ENCODE measurements around the gene CCL19.
"Not testable (repeated sequence)": the region's sequence is repeated elsewhere in the genome, so short reads cannot be mapped to it uniquely, and the experiment has no call there.

CCL19 gene

GRCh38 chr9:34690983-34691935, at the start of gene CCL19:
CCL19 (minus strand) TSS chr9:34691276; CDS start chr9:34691139, 137 bp downstream.
- DNase-seq = peak in 1 of 2 donors; percentile 66

DNA sequence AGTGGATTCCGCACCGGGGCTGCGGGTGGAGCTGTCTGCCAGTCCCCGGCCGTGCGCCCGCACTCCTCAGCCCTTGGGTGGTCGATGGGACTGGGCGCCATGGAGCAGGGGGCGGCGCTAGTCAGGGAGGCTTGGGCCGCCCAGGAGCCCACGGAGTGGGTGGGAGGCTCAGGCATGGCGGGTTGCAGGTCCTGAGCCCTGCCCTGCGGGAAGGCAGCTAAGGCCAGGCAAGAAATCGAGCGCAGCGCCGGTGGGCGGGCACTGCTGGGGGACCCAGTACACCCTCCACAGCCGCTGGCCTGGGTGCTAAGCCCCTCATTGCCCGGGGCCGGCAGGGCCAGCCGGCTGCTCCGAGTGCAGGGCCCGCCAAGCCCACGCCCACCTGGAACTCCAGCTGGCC, 49.1 kb upstream of the CCL19 start:
- not testable (repeated sequence) for DNase-seq

DNA sequence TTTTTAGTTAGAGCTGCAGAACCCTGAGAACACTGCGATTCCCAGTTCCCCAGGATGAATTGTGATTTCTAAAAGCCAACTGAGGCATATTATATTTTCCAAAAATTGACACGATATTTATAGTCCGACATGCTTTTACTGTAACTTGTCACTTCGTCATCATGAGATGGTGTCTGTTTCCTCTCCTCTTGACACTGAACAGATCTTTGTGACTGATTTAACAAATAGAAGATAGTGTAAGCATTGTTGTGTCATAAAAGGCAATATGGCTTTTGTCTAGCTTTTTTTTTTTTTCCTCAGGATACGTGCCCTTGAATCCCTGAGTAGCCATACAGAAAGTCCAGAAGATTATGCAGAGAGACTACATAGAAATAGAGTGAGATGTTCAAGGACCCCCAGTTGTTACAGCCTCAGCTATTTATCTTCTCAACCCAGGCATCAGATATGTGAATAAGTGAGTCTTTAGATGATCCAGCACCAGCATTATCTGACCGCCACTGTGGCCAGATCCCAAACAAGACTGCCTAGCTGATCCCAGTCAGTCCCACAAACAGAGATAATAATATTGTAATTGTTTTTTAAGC, 46.7 kb upstream of the CCL19 start:
- DNase-seq = no peak

DNA sequence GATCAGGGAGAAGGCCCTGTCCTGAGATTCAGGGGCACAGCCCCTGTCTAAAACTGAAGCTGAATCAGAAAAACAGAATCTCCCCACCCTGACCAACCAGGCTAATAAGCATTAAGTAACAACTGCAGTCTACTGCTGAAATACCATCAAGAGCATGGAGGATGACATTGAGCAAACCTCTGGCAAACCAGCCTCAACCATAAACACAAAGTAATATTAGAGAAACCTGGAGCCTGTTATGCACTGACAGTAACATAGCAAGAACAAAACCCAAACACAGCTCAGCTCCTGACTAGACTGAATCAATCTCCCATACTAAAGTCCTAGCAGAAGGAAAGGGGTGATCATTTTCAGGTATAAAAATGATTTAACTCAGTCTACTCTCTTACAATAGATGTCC, 43.6 kb upstream of the CCL19 start:
- no peak for DNase-seq

DNA sequence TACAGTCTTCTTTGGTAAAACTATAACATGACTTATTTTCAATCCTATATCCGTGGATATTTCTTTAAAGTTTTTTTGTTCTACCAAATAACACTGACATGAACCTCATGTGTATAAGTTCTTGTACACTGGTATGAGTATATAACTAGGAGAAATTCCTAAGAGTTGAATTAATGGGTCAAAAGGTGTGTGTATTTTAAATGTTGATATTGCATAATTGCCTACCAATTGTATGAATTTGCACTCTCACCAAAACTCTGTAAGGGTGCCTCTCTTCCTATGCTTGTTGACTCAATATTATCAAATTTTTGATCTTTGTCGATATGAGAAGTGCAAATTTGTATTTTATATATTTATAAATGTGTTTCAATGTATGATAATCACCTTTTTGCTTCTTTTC, 41.8 kb upstream of the CCL19 start:
- DNase-seq = no peak

DNA sequence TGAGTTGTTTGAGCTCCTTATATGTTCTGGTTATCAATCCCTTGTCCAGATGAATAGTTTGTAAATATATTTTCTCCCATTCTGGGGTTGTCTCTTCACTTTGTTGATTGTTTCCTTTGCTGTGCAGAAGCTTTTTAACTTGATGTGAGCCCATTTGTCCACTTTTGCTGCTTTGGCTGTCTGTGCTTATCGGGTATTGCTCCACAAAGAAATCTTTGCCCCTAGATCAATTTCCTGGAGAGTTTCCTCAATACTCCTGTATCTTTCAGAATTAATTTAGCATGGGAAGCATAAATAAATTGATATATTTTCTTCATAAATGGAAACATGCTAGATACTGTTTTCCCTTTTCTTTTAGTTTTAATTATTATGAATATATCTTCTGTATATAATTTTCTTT, 41.4 kb upstream of the CCL19 start:
- DNase-seq = no peak

DNA sequence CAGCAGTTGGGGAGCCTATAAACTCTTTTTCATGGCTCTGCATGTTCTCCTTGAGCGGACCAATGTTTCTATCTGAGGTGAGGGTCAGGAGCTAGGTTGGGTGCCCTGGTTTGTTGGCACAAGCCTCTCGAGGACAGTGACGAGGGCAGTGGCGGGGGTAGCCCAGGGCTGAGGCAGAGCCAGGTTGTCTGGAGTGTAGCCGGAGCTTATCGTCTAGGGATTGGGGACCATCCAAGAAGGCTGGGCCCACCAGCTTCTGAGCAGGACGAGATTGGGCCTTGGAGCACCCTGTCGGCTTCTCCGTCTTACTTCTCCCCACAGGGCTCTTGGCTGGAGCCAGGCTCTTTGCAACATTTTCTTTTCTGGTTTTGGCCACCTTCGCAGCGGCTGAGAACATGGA, 32.1 kb upstream of the CCL19 start:
- no peak for DNase-seq

DNA sequence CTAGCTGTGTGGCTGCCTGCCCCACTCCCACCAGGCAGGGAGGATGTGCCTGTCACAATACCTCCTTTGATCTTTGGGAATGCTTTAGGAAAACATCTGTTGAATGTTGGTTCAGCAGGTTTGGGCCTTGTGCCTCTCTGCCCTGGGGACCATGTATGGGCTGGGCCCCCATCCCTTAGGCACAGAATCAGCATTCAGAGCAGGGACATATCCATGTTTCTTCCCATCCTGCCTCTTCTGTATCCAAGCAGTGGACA, 28.6 kb upstream of the CCL19 start:
- not testable (repeated sequence) for DNase-seq

DNA sequence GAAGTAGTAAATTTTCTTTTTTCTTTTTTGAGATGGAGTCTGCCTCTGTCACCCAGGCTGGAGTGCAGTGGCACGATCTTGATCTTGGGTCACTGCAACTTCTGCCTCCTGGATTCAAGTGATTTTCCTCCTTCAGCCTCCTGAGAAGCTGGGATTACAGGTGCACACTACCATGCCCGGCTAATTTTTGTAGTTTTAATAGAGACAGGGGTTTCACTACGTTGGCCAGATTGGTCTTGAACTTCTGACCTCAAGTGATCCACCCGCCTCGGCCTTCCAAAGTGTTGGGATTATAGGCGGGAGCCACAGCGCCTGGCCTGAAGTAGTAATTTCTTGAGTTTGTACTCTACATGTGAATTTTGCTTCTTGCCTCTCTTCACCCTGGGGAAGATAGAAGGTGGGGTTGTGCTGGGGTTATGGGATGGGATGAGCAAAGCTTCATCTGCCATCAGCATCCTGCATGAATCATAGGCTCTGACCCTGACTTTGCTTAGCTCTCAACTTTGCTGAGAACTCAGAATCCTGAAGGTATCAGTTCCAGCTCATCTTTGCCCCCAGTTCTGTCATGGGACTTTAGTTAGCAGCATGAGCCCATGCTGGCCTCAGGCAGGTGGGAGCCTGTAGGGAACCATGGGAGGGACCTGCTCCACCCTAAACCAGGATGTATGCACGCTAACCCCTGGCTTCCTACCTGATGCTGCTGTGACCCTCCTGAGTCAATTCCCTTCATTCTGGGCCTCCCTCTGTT, 28.1 kb upstream of the CCL19 start:
- DNase-seq = no peak

DNA sequence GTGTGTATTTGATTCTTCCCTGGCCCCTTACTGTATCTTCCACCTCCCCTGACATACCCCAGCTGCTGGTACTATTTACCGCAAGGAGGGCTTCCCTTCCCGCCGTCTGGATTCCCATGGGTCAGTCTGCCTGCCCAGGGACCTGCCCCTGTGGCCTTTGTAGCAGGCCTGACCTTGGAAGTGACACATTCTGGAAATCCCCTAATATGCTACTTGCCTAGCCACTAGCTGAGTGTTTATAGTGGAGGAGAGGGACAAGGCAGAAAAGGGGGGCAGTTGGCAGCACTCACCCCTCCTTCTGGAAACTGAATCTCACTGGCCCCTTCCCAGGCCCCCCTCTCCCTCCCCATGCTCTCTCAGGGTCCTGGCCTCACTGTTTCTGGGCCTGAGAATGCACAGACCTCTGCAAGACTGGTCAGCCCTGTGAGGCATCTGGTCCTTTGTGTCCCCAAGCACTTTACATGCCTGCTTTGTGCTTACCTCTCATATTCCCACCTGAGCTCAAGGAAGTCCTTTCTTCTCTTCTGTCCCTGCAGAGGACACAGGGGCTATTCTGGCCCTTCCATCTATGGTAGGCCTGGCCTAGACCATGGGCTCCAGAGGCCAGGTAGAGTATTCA, 27.0 kb upstream of the CCL19 start:
- DNase-seq = no peak

- DNase-seq = no peak
Observed at GRCh38 chr9:34716711-34717110, 25.6 kb upstream of the CCL19 start.

DNA sequence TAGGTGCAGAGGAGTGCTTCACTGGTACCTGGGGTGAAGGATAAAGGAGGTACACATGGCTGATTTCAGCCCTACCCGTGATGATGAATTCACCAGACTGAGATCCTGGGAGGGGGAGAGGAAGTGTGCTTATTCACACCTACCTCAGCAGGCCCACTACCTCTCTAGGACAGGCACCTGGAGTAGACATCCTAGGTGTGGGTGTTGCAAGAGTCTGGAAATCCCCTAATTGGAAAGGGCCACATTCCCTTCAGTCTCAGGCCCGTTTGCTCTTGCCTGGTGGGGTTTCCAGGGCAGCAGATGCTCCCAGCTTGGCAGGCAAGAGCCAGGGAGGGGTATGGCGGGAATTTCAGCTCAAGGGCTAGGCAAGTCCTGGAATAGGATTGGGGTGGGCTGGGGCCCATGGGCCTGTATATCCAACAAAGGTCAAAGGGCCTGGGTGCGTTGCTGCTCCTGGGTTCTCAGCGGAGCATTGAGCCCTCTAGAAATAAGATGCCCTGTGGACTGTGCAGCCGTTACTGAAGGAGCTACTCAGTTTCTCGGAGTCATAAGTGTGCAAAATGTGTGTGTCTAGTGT, 24.7 kb upstream of the CCL19 start:
- DNase-seq = no peak

DNA sequence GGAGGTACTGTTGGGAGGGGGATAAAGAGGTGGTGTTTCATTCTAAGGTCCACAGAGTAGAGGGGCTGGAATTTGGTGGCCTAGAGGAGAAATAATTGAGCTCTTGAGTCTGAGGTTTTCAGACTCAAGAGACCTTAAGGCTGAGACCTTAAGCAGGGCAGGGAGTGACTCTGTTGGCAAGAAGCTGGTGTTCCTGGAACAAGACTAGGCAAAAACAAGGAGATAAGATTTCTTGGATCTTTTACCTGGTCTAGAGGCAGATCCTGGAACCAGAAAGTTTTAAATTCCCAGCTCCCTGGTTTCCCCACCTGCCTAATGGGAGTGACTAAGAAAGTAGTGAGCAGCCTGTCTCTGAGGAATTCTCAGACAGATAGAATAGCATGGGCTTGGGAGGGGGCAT, 22.9 kb upstream of the CCL19 start:
- DNase-seq = no peak

DNA sequence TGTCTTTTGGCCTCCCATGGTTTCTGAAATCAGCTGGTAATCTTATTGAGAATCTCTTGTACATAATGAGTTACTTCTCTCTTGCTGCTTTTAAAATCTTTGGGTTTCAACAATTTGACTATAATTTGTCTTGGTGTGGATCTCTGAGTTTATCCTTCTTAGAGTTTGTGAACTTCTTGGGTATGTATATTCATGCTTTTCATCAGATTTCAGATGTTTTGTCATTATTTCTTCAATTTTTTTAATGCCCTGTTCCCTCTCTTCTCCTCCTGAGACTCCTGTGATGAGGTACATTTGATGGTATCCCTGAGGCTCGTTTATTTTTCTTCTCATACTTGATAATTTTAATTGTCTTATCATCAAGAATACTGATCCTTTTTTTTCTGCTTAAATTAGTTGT, 21.1 kb upstream of the CCL19 start:
- no peak for DNase-seq

DNA sequence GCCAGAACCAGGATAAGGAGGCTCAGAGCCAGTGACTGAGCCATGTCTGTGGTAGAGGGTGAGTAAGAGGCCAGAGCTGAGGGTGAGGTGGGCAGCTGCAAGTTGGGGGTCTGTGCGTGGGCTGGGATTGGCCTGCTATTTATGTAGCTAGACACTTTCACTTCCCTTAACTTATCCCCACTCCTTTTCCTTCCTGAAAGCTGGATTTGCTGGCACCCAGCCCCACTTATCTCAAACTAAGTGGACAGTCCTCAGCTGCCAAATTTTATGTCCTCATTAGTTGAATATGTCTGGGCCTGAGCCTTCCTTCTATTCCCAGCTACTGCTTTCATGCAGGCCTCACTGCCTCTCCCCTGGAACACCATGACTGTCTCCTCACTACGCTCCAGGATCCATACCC, 18.9 kb upstream of the CCL19 start, which contains the start of gene CCL21:
TSS of gene CCL21 (minus strand) at position 114 of the 400 bp plus-strand sequence. CDS start at position 44, 70 bp downstream.
- DNase-seq = no peak

DNA sequence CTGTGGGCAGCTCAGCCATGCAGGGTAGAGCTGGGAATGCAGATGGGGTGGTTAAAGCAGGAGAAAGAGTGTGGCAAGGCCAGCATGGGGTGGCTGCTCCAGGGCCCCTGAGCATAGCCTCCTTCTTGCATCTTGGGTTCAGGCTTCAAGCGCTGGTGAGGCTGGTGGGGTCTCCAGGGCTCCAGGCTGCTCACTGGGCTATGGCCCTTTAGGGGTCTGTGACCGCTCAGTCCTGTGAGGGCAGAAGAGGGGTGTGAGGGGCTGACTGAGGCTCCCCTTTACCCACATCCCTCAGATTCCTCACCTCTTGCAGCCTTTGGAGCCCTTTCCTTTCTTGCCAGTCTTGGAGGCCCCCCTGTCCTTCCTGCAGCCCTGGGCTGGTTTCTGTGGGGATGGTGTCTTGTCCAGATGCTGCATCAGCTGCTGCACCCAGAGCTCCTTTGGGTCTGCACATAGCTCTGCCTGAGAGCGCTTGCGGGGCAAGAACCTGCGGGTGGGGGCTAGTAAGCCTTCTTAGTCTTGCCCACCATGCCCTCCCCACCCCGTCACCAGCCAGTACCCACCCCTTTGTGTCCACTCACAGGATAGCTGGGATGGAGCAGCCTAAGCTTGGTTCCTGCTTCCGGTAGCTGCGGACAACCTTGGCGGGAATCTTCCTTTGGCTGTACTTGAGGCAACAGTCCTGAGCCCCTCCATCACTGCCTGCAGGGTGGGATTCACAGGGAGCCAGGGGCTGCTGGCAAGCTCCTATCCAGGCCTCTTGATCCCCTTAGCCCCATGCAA, 18.3 kb upstream of the CCL19 start:
- DNase-seq = no peak

DNA sequence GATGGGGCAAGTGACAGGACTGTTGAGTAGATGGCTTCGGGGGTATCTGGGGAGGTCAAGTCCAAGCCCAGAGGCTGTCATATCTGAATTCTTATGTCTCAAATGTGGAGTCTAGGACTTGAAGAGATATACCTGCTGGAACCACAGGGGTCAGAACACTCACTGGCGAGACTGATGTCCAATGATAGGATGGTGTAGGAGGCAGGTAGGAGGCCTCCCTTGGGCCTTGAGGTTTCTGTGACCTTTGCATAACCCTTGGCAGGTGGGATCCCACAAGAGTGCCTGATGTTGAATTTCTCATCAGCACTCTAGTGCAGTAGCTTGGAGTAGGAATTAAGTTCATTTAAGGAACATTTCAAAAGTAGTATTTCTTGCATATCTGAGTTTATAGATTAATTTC, 16.1 kb upstream of the CCL19 start:
- no peak for DNase-seq

DNA sequence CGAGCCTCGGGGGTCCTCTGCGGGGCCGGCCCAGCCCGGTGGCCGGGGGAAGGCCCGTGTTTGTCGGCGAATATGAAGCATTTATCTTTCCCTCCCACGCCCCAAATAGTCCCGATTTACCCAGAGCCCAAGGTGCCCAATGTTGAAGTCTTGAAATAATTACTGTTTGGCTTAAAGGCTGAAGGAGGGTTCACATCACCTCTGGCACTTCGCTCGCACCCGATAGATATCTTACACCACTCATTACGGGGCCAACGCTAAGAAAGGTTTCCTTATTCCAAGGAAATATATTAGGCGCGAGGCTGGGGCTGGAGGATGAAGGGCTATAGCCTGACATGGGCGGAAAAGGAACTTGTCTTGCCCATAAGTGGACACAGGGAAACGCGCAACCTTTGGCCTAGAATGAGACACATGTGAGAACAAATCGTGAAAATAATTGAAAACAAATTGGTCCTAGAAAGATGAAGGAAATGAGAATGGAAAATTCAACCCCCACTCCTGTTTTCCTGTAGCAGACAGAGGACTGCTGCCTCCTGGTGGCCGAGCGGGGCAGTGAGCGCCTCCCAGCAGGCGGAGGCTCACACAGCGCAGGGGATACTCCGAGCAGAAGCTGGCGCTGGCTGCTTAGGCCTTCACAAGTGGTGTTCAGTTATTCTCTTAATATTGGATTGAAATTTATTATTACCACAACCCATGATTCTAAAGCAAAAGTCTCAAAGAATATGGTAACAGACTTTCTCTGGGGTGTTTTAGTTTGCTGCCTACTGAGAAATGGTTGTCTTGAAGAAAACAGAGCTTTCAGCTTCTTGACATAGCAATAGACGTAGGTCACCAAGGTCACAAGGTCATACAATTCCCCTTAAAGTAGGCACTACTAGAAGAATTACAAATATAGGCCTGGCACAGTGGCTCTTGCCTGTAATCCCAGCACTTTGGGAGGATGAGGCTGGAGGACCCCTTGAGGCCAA, 11.0 kb upstream of the CCL19 start:
- peak; percentile 60 to 67 for DNase-seq

GRCh38 chr9:34701023-34701768, 10.1 kb upstream of the CCL19 start:
- DNase-seq = peak; percentile 33 to 49

DNA sequence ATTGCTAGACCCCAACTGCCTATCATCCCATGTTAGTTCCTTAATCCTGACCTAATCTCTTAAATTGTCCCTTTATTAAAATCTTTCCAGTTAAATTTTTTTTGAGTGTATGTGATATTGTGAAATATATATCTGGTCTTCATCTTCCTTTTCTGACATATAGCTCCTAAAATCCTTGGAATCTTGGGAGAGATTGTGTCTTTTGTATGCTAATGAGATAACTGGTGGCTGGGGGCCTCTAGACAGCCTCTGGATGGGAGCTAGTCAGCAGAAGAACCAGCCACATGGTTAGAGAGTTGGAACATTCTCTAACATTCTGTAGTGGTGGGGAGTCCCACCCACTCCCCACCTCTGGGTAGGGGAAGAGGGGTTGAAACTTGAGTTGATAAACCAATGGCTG, 3.7 kb upstream of the CCL19 start:
- DNase-seq = no peak
